ENCODE measurements around the gene PRAMEF14. TPM values are rescaled to one million over a fixed set of nuclear protein-coding genes. Genes with fewer than 3 reads are reported as not detected.
"Not testable (repeated sequence)": the region's sequence is repeated elsewhere in the genome, so short reads cannot be mapped to it uniquely, and the experiment has no call there.

Gene PRAMEF14
- total RNA-seq, 1 donor from 2014 or later, result 0.20 TPM

DNA sequence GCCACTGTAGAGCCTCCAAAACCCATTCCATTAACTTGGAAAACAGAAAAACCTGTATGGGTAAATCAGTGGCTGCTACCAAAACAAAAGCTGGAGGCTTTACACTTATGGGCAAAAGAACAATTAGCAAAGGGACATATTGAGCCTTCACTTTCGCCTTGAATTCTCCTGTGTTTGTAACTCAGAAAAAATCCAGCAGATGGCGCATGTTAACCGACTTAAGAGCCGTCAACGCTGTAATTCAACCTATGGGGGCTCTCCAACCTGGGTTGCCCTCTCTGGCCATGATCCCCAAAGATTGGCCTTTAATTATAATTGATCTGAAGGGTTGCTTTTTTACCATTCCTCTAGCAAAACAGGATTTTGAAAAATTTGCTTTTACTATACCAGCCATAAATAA is 9.8 kb upstream of the PRAMEF14 start:
- FAIRE-seq; H3K79me2 ChIP-seq (ENCODE audit: insufficient read depth, low read length): not testable (repeated sequence)
- DNase-seq (ENCODE audit: low read depth), result peak; percentile 6

DNA sequence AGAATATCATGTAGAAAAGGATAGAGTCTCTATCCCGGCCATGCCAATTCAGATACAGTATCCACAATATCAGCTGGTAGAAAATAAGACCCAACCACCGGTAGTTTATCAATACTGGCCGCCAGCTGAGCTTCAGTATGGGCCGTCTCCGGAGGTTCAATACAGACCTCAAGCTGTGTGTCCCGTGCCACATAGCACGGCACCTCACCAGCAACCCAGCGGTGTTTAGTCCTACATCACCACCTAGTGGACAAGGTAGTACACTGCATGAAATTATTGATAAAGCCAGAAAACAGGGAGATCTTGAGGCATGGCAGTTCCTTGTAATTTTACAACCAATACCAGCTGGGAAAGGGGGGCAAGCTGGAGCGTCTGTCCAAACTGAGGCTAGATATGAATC is 7.5 kb upstream of the PRAMEF14 start:
- H3K27me3 Mint-ChIP-seq (ENCODE audit: low read depth, unreplicated experiment); H3K27ac Mint-ChIP-seq (ENCODE audit: unreplicated experiment); H3K79me2 ChIP-seq (ENCODE audit: insufficient read depth, low read length); H2AFZ ChIP-seq (ENCODE audit: low read depth, low read length); H3K4me3 ChIP-seq (ENCODE audit: insufficient read depth, low read depth, low read length); H3K9me3 ChIP-seq (ENCODE audit: insufficient read depth, low read depth, low read length); H3K27me3 ChIP-seq (ENCODE audit: insufficient read depth, low read length); DNase-seq (ENCODE audit: low read depth); H3K4me1 ChIP-seq (ENCODE audit: insufficient read depth, low read length); FAIRE-seq; H3K9me3 Mint-ChIP-seq (ENCODE audit: unreplicated experiment); H3K4me3 Mint-ChIP-seq (ENCODE audit: unreplicated experiment); H3K36me3 Mint-ChIP-seq (ENCODE audit: low read depth, unreplicated experiment); H4K20me1 ChIP-seq (ENCODE audit: insufficient read depth, low read length); H3K27ac ChIP-seq (ENCODE audit: low read depth, low read length); H3K9ac ChIP-seq (ENCODE audit: low read length); H3K4me2 ChIP-seq (ENCODE audit: low read length); H3K36me3 ChIP-seq (ENCODE audit: insufficient read depth, low read length); H3K4me1 Mint-ChIP-seq (ENCODE audit: low read depth, unreplicated experiment): not testable (repeated sequence)

More for the DNA sequence above, 9.8 kb upstream of the PRAMEF14 start:
- H3K9ac ChIP-seq (ENCODE audit: low read length); H4K20me1 ChIP-seq (ENCODE audit: insufficient read depth, low read length); H3K9me3 Mint-ChIP-seq (ENCODE audit: unreplicated experiment); H3K4me1 ChIP-seq (ENCODE audit: insufficient read depth, low read length); H3K9me3 ChIP-seq (ENCODE audit: insufficient read depth, low read depth, low read length); H3K27me3 ChIP-seq (ENCODE audit: insufficient read depth, low read length); H3K27ac ChIP-seq (ENCODE audit: low read depth, low read length); H3K4me3 Mint-ChIP-seq (ENCODE audit: unreplicated experiment); H3K36me3 Mint-ChIP-seq (ENCODE audit: low read depth, unreplicated experiment); H3K27ac Mint-ChIP-seq (ENCODE audit: unreplicated experiment); H2AFZ ChIP-seq (ENCODE audit: low read depth, low read length); H3K4me1 Mint-ChIP-seq (ENCODE audit: low read depth, unreplicated experiment); H3K27me3 Mint-ChIP-seq (ENCODE audit: low read depth, unreplicated experiment); H3K36me3 ChIP-seq (ENCODE audit: insufficient read depth, low read length); H3K4me2 ChIP-seq (ENCODE audit: low read length); H3K4me3 ChIP-seq (ENCODE audit: insufficient read depth, low read depth, low read length): not testable (repeated sequence)
- TF ChIP-seq, protein P1, sequence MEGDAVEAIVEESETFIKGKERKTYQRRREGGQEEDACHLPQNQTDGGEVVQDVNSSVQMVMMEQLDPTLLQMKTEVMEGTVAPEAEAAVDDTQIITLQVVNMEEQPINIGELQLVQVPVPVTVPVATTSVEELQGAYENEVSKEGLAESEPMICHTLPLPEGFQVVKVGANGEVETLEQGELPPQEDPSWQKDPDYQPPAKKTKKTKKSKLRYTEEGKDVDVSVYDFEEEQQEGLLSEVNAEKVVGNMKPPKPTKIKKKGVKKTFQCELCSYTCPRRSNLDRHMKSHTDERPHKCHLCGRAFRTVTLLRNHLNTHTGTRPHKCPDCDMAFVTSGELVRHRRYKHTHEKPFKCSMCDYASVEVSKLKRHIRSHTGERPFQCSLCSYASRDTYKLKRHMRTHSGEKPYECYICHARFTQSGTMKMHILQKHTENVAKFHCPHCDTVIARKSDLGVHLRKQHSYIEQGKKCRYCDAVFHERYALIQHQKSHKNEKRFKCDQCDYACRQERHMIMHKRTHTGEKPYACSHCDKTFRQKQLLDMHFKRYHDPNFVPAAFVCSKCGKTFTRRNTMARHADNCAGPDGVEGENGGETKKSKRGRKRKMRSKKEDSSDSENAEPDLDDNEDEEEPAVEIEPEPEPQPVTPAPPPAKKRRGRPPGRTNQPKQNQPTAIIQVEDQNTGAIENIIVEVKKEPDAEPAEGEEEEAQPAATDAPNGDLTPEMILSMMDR (IDR thresholded peaks at IDR 0.05; ENCODE audit: insufficient read depth, low read depth, low read length), result peak; percentile 23

- H3K27me3 ChIP-seq (ENCODE audit: insufficient read depth, low read length); H3K9ac ChIP-seq (ENCODE audit: low read length); H4K20me1 ChIP-seq (ENCODE audit: insufficient read depth, low read length); H3K27me3 Mint-ChIP-seq (ENCODE audit: low read depth, unreplicated experiment); FAIRE-seq; H3K4me3 ChIP-seq (ENCODE audit: insufficient read depth, low read depth, low read length); H3K4me2 ChIP-seq (ENCODE audit: low read length); H2AFZ ChIP-seq (ENCODE audit: low read depth, low read length); H3K4me3 Mint-ChIP-seq (ENCODE audit: unreplicated experiment); H3K27ac Mint-ChIP-seq (ENCODE audit: unreplicated experiment); H3K36me3 Mint-ChIP-seq (ENCODE audit: low read depth, unreplicated experiment); H3K9me3 ChIP-seq (ENCODE audit: insufficient read depth, low read depth, low read length); H3K27ac ChIP-seq (ENCODE audit: low read depth, low read length); H3K79me2 ChIP-seq (ENCODE audit: insufficient read depth, low read length); DNase-seq (ENCODE audit: low read depth); H3K36me3 ChIP-seq (ENCODE audit: insufficient read depth, low read length); H3K9me3 Mint-ChIP-seq (ENCODE audit: unreplicated experiment); H3K4me1 ChIP-seq (ENCODE audit: insufficient read depth, low read length); H3K4me1 Mint-ChIP-seq (ENCODE audit: low read depth, unreplicated experiment): not testable (repeated sequence)
Observed at GRCh38 chr1:13353476-13353875, 6.5 kb upstream of the PRAMEF14 start.

DNA sequence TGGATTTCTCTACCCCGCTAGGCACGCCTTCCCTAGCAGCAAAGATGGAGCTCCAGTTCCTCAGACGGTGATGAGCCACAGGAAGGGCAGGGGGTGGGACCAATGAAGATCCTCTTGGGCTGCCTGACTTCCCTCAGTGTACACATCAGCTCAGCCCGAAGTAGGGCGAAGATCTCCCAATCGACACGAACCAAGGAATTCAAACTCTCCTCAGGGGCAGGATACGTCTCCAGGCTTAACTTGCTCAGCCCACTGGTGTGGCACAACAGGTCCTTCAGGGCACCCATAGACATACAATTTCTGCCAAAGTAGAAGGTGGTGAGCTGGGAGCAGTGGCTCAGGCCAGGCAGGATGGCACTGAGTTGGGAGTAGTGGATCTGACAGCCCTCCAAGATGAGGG is 4.4 kb downstream of the PRAMEF14 start:
- H3K27ac ChIP-seq (ENCODE audit: low read depth, low read length); FAIRE-seq: not testable (repeated sequence)

GRCh38 chr1:13315281-13315680 is 31.7 kb downstream of the PRAMEF14 start, which contains the start of gene PRAMEF15:
PRAMEF15 (plus strand) TSS chr1:13315581; CDS start chr1:13318408, 2,827 bp downstream.
- not testable (repeated sequence) for H3K9me3 ChIP-seq (ENCODE audit: insufficient read depth, low read depth, low read length); H3K36me3 Mint-ChIP-seq (ENCODE audit: low read depth, unreplicated experiment); H3K4me1 ChIP-seq (ENCODE audit: insufficient read depth, low read length); H4K20me1 ChIP-seq (ENCODE audit: insufficient read depth, low read length); H3K4me2 ChIP-seq (ENCODE audit: low read length); H3K27me3 ChIP-seq (ENCODE audit: insufficient read depth, low read length); H3K27me3 Mint-ChIP-seq (ENCODE audit: low read depth, unreplicated experiment); H3K9ac ChIP-seq (ENCODE audit: low read length); H3K27ac Mint-ChIP-seq (ENCODE audit: unreplicated experiment); H3K9me3 Mint-ChIP-seq (ENCODE audit: unreplicated experiment); DNase-seq (ENCODE audit: low read depth); H2AFZ ChIP-seq (ENCODE audit: low read depth, low read length); FAIRE-seq; H3K4me1 Mint-ChIP-seq (ENCODE audit: low read depth, unreplicated experiment); H3K79me2 ChIP-seq (ENCODE audit: insufficient read depth, low read length); H3K4me3 Mint-ChIP-seq (ENCODE audit: unreplicated experiment); H3K4me3 ChIP-seq (ENCODE audit: insufficient read depth, low read depth, low read length); H3K36me3 ChIP-seq (ENCODE audit: insufficient read depth, low read length); H3K27ac ChIP-seq (ENCODE audit: low read depth, low read length)

More for the DNA sequence above, 4.4 kb downstream of the PRAMEF14 start:
- H3K27me3 ChIP-seq (ENCODE audit: insufficient read depth, low read length); H4K20me1 ChIP-seq (ENCODE audit: insufficient read depth, low read length); H3K79me2 ChIP-seq (ENCODE audit: insufficient read depth, low read length); H3K36me3 ChIP-seq (ENCODE audit: insufficient read depth, low read length); H2AFZ ChIP-seq (ENCODE audit: low read depth, low read length); DNase-seq (ENCODE audit: low read depth); H3K4me1 Mint-ChIP-seq (ENCODE audit: low read depth, unreplicated experiment); H3K27ac Mint-ChIP-seq (ENCODE audit: unreplicated experiment); H3K9ac ChIP-seq (ENCODE audit: low read length); H3K9me3 Mint-ChIP-seq (ENCODE audit: unreplicated experiment); H3K4me3 ChIP-seq (ENCODE audit: insufficient read depth, low read depth, low read length); H3K27me3 Mint-ChIP-seq (ENCODE audit: low read depth, unreplicated experiment); H3K4me2 ChIP-seq (ENCODE audit: low read length); H3K9me3 ChIP-seq (ENCODE audit: insufficient read depth, low read depth, low read length); H3K36me3 Mint-ChIP-seq (ENCODE audit: low read depth, unreplicated experiment); H3K4me1 ChIP-seq (ENCODE audit: insufficient read depth, low read length); H3K4me3 Mint-ChIP-seq (ENCODE audit: unreplicated experiment): not testable (repeated sequence)

DNA sequence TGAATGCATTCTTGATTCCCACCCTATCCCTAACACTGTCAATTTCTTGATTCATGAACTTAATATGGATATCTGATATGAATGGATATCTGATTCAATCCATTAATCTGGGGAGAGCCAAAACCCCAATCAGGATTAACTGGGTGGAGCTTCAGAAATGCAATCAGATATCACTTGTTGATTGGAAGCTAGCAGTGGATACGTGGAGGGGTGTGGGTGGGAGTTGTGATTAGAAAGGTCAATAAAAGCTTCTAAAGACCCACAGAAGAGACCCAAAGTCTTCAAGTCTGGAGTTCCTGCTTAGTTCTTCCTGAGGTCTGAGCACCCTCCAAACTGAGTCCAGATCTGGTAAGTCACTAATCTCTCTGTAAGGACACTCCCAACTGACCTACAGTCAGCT is 43.7 kb downstream of the PRAMEF14 start, which contains the start of gene PRAMEF33:
Gene PRAMEF33 (plus strand): TSS at position 301 of the 400 bp plus-strand sequence. CDS start 2,416 bp downstream, outside the sequence.
- not testable (repeated sequence) for H3K4me1 Mint-ChIP-seq (ENCODE audit: low read depth, unreplicated experiment); H3K79me2 ChIP-seq (ENCODE audit: insufficient read depth, low read length); H3K36me3 Mint-ChIP-seq (ENCODE audit: low read depth, unreplicated experiment); H3K27me3 ChIP-seq (ENCODE audit: insufficient read depth, low read length); H3K9me3 ChIP-seq (ENCODE audit: insufficient read depth, low read depth, low read length); H2AFZ ChIP-seq (ENCODE audit: low read depth, low read length); H3K4me3 Mint-ChIP-seq (ENCODE audit: unreplicated experiment); H3K9me3 Mint-ChIP-seq (ENCODE audit: unreplicated experiment); H4K20me1 ChIP-seq (ENCODE audit: insufficient read depth, low read length); DNase-seq (ENCODE audit: low read depth); H3K36me3 ChIP-seq (ENCODE audit: insufficient read depth, low read length); H3K4me1 ChIP-seq (ENCODE audit: insufficient read depth, low read length); H3K27ac ChIP-seq (ENCODE audit: low read depth, low read length); H3K27me3 Mint-ChIP-seq (ENCODE audit: low read depth, unreplicated experiment); H3K27ac Mint-ChIP-seq (ENCODE audit: unreplicated experiment); H3K4me3 ChIP-seq (ENCODE audit: insufficient read depth, low read depth, low read length); FAIRE-seq; H3K4me2 ChIP-seq (ENCODE audit: low read length); H3K9ac ChIP-seq (ENCODE audit: low read length)
